ENCODE results near the gene VPS45. TPM values are rescaled to one million over a fixed set of nuclear protein-coding genes. Genes with fewer than 3 reads are reported as not detected.

Gene VPS45
- total and polyA plus RNA-seq, 2 experiments from 2014 or later = 41.7 to 42.0 TPM

DNA sequence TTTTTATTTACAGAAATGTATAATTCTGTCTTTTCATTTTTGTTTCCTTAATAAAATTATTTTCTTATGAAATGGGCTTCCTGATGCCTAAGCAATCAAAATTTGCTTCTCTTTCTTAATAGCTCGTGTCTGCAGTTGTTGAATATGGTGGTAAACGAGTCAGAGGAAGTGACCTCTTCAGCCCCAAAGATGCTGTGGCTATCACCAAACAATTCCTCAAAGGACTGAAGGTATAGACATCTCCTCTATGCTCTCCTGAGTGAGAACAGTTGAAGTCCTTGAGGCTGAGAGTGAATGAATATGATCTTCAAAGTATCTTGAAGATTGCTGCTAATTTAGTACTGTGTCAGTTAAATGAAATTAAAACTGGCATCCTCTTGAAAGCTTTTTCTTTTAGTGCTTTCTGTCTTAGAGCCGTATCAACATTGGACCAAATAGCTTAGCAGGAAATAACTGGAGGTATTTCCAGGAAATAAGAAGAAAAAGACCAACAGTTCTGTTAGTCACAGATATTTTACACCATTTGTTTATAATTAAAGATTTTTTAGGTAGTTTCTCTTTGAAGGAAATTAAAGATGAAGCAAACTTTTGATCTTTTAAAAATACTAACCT is 24.7 kb downstream of the VPS45 start:
- Histone ChIP-seq H3K9ac (no peak overlapping the region), H3K4me3 (no peak overlapping the region), H2AFZ (no peak overlapping the region), H4K20me1 (ENCODE audit: insufficient read depth) (no peaks in the 10 kb centered on the region), H3K79me2 (ENCODE audit: insufficient read depth) (no peaks in the 10 kb centered on the region), H3K27me3 (replicated peaks; ENCODE audit: insufficient read depth) (no peaks in the 10 kb centered on the region), H3K27ac (no peak overlapping the region), H3F3A (ENCODE audit: insufficient read depth) (no peaks in the 10 kb centered on the region), H3K36me3 (ENCODE audit: low read depth) (peaks cover 45% of the 10 kb centered on the region), H3K9me3 (ENCODE audit: low read depth) (no peaks in the 10 kb centered on the region), H3K4me2 (ENCODE audit: unreplicated experiment) (no peak overlapping the region), H3K9me2 (ENCODE audit: insufficient read depth) (no peaks in the 10 kb centered on the region), H3K4me1 (ENCODE audit: insufficient read depth) (no peaks in the 10 kb centered on the region)
- in situ Hi-C loops (cut with MboI) = no loop called here
- 73 to 74% methylated on average over 3 of the region's 3 CpGs for WGBS, 2 experiments (ENCODE audit: low coverage in 1 of 2, low lambda C conversion rate in 2 of 2, missing lambda C conversion rate in 2 of 2)
- no peak for TF ChIP-seq EZH2 (IDR thresholded peaks at IDR 0.05; ENCODE audit: insufficient read depth, poor library complexity, severe bottlenecking)
- no peak for TF ChIP-seq EZH2phosphoT487 (IDR thresholded peaks at IDR 0.05; ENCODE audit: insufficient read depth, low read depth)
- no peak for DNase-seq

DNA sequence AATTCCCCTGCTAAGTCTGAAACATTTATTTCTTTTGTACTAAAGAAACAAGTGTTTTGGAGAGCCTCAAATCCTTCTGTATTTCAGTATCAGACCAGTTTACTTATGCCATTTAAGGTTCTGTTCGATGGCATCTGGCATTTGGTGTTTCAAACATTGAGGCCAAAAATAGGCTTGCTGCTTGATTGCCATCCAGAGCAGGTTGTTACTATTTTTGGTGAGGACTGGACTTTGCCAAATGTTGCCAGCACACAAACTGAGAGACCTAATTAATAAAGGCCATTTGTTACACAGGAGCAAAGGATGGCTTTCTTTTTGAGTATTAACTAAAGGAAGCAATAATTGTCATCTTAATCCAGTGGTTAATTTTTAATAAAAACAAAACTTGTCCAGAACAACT is 26.2 kb downstream of the VPS45 start:
- Histone ChIP-seq H3K27ac (no peak overlapping the region), H3F3A (ENCODE audit: insufficient read depth) (no peaks in the 10 kb centered on the region), H2AFZ (no peak overlapping the region), H3K4me1 (ENCODE audit: insufficient read depth) (no peaks in the 10 kb centered on the region), H3K4me3 (no peak overlapping the region), H3K9me2 (ENCODE audit: insufficient read depth) (no peaks in the 10 kb centered on the region), H3K79me2 (ENCODE audit: insufficient read depth) (no peaks in the 10 kb centered on the region), H4K20me1 (ENCODE audit: insufficient read depth) (no peaks in the 10 kb centered on the region), H3K9me3 (ENCODE audit: low read depth) (no peaks in the 10 kb centered on the region), H3K36me3 (ENCODE audit: low read depth) (peaks cover 45% of the 10 kb centered on the region), H3K27me3 (replicated peaks; ENCODE audit: insufficient read depth) (no peaks in the 10 kb centered on the region), H3K9ac (no peak overlapping the region), H3K4me2 (ENCODE audit: unreplicated experiment) (no peak overlapping the region)
- WGBS, 2 experiments (ENCODE audit: low coverage in 1 of 2, low lambda C conversion rate in 2 of 2, missing lambda C conversion rate in 2 of 2) = 100% methylated on average over 1 of the region's 1 CpG
- no peak for TF ChIP-seq EZH2phosphoT487 (IDR thresholded peaks at IDR 0.05; ENCODE audit: insufficient read depth, low read depth)
- in situ Hi-C loops (cut with MboI) = no loop called here
- DNase-seq = no peak

DNA sequence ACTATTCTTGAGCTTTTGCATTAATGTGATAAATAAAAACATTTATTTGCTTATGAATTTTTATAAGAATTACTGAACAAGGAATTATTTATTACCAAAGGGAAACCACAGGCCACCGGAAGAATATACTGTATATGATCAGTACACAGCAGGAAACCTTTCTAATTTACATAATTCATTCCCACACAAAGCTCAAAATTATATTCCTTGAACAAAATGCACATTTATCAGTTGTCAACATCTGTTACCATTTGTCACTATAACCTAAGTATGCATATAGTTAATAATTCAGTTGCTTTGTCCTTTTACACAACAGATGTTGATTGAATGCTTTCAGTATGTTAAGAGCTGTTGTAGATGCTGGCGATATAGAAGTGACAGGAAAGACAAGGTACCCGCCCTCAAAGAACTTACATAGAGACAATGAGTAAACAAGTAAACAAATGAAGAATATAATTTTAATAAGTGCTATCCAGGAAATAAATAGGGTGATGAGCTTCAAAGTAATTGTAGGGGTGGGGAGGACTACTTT is 27.2 kb downstream of the VPS45 start:
- Histone ChIP-seq H3K27me3 (replicated peaks; ENCODE audit: insufficient read depth) (no peaks in the 10 kb centered on the region), H3K27ac (no peak overlapping the region), H3K9ac (no peak overlapping the region), H3K4me3 (no peak overlapping the region), H3K4me1 (ENCODE audit: insufficient read depth) (no peaks in the 10 kb centered on the region), H3K9me3 (ENCODE audit: low read depth) (no peaks in the 10 kb centered on the region), H3K36me3 (ENCODE audit: low read depth) (peaks cover 45% of the 10 kb centered on the region), H4K20me1 (ENCODE audit: insufficient read depth) (no peaks in the 10 kb centered on the region), H2AFZ (no peak overlapping the region), H3K4me2 (ENCODE audit: unreplicated experiment) (no peak overlapping the region), H3F3A (ENCODE audit: insufficient read depth) (no peaks in the 10 kb centered on the region), H3K79me2 (ENCODE audit: insufficient read depth) (no peaks in the 10 kb centered on the region), H3K9me2 (ENCODE audit: insufficient read depth) (no peaks in the 10 kb centered on the region)
- no peak for TF ChIP-seq EZH2phosphoT487 (IDR thresholded peaks at IDR 0.05; ENCODE audit: insufficient read depth, low read depth)
- in situ Hi-C loops (cut with MboI) = no loop called here
- WGBS, 2 experiments (ENCODE audit: low coverage in 1 of 2, low lambda C conversion rate in 2 of 2, missing lambda C conversion rate in 2 of 2) = 97 to 98% methylated on average over 3 of the region's 3 CpGs
- DNase-seq = no peak

DNA sequence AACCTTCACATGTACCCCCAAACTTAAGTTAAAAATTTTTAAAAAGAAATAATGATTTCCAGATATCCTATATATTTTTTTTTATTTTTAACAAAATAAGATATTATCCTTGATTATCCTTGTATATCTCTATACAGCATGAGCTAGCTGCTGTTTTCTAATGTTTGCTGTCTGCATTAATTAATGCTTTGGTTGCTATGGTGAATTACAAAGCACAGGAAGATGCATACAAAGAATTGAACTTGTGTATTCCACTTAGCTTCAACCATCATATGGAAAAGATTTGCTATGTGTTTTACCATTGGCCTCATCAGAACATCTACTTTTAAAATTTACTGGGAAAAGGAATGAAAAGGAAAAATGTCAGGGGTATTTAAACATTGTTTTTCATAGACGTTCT is 35.4 kb downstream of the VPS45 start:
- H3K4me2 ChIP-seq (ENCODE audit: unreplicated experiment) = no peak overlapping the region
- no peak for DNase-seq
- no peaks in the 10 kb centered on the region for H3K9me3 ChIP-seq (ENCODE audit: low read depth)
- 97 to 100% methylated on average over 1 of the region's 1 CpG for WGBS, 2 experiments (ENCODE audit: low coverage in 1 of 2, low lambda C conversion rate in 2 of 2, missing lambda C conversion rate in 2 of 2)
- no peaks in the 10 kb centered on the region for H3K79me2 ChIP-seq (ENCODE audit: insufficient read depth)
- H3K4me1 ChIP-seq (ENCODE audit: insufficient read depth) = no peaks in the 10 kb centered on the region
- no peak overlapping the region for H3K4me3 ChIP-seq
- H3K27ac ChIP-seq = no peak overlapping the region
- no peaks in the 10 kb centered on the region for H3K9me2 ChIP-seq (ENCODE audit: insufficient read depth)
- in situ Hi-C loops (cut with MboI) = no loop called here
- H3K9ac ChIP-seq = no peak overlapping the region
- H3K36me3 ChIP-seq (ENCODE audit: low read depth) = peaks cover 16% of the 10 kb centered on the region
- H4K20me1 ChIP-seq (ENCODE audit: insufficient read depth) = no peaks in the 10 kb centered on the region
- H3F3A ChIP-seq (ENCODE audit: insufficient read depth) = no peaks in the 10 kb centered on the region
- TF ChIP-seq EZH2phosphoT487 (IDR thresholded peaks at IDR 0.05; ENCODE audit: insufficient read depth, low read depth) = no peak
- no peaks in the 10 kb centered on the region for H3K27me3 ChIP-seq (replicated peaks; ENCODE audit: insufficient read depth)
- H2AFZ ChIP-seq = no peak overlapping the region

DNA sequence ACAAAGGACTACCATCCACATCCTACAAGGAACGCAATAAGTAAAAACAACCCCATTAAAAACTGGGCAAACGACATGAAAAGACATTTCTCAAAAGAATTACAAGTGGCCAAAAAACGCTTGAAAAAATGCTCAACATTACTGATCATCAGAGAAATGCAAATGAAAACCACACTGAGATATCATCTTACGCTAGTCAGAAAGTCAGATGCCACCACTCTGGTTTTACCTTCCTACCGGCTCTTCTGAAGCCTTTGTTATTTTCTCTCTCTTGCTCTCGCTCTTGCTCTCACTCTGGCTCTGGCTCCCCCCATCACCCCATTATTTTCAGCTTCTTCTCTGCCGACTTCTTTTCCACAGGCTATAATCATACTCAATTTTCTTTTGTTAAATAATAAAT is 38.8 kb downstream of the VPS45 start:
- H3K27me3 ChIP-seq (replicated peaks; ENCODE audit: insufficient read depth) = no peaks in the 10 kb centered on the region
- no peaks in the 10 kb centered on the region for H3K4me1 ChIP-seq (ENCODE audit: insufficient read depth)
- in situ Hi-C loops (cut with MboI) = no loop called here
- no peak for TF ChIP-seq EZH2 (IDR thresholded peaks at IDR 0.05; ENCODE audit: insufficient read depth, poor library complexity, severe bottlenecking)
- no peak for TF ChIP-seq EZH2phosphoT487 (IDR thresholded peaks at IDR 0.05; ENCODE audit: insufficient read depth, low read depth)
- H2AFZ ChIP-seq = no peak overlapping the region
- H4K20me1 ChIP-seq (ENCODE audit: insufficient read depth) = no peaks in the 10 kb centered on the region
- no peaks in the 10 kb centered on the region for H3F3A ChIP-seq (ENCODE audit: insufficient read depth)
- no peaks in the 10 kb centered on the region for H3K79me2 ChIP-seq (ENCODE audit: insufficient read depth)
- H3K9me3 ChIP-seq (ENCODE audit: low read depth) = no peaks in the 10 kb centered on the region
- no peak overlapping the region for H3K4me2 ChIP-seq (ENCODE audit: unreplicated experiment)
- H3K9me2 ChIP-seq (ENCODE audit: insufficient read depth) = no peaks in the 10 kb centered on the region
- H3K9ac ChIP-seq = no peak overlapping the region
- DNase-seq = no peak
- WGBS, 2 experiments (ENCODE audit: low coverage in 1 of 2, low lambda C conversion rate in 2 of 2, missing lambda C conversion rate in 2 of 2) = 78 to 84% methylated on average over 7 of the region's 7 CpGs
- H3K36me3 ChIP-seq (ENCODE audit: low read depth) = peaks cover 9% of the 10 kb centered on the region
- no peak overlapping the region for H3K4me3 ChIP-seq
- no peak overlapping the region for H3K27ac ChIP-seq
